ENCODE measurements around the gene FHIT.

The FHIT gene

GRCh38 chr3:60079076-60079475 is 1172.2 kb downstream of the FHIT start:
- Histone ChIP-seq H3K9me3 (ENCODE audit: control insufficient read depth, insufficient read depth, low read length) (peaks cover 9% of the 10 kb centered on the region), H3F3A (ENCODE audit: control insufficient read depth, insufficient read depth) (peaks cover 21% of the 10 kb centered on the region), H3K36me3 (ENCODE audit: control insufficient read depth, low read length) (peaks cover 11% of the 10 kb centered on the region), H3K27me3 (ENCODE audit: control insufficient read depth, low read length) (no peaks in the 10 kb centered on the region), H4K20me1 (ENCODE audit: control insufficient read depth, insufficient read depth, low read depth, low read length) (no peaks in the 10 kb centered on the region), H3K4me2 (ENCODE audit: low read length) (peak overlapping the region; percentile 79), H3K4me1 (ENCODE audit: control insufficient read depth, low read length) (peaks cover 81% of the 10 kb centered on the region), H3K9me2 (replicated peaks; ENCODE audit: control insufficient read depth, low read length) (no peaks in the 10 kb centered on the region), H3K79me2 (ENCODE audit: control insufficient read depth, low read length) (no peaks in the 10 kb centered on the region), H3K27ac (ENCODE audit: low read depth, low read length) (peak overlapping the region; percentile 92), H3K4me3 (ENCODE audit: low read length) (peak overlapping the region; percentile 62)
- TF ChIP-seq EZH2phosphoT487 (IDR thresholded peaks at IDR 0.05; ENCODE audit: borderline replicate concordance, low read length) (no peak), CTCF (IDR thresholded peaks at IDR 0.05; ENCODE audit: low read depth, low read length, poor library complexity, severe bottlenecking) (peak; percentile 52)

- peak overlapping the region; percentile 64 for H3K4me3 ChIP-seq (ENCODE audit: low read length)
- H3K27me3 ChIP-seq (ENCODE audit: control insufficient read depth, low read length) = no peaks in the 10 kb centered on the region
- no peaks in the 10 kb centered on the region for H3K79me2 ChIP-seq (ENCODE audit: control insufficient read depth, low read length)
- H3K9me2 ChIP-seq (replicated peaks; ENCODE audit: control insufficient read depth, low read length) = no peaks in the 10 kb centered on the region
- peak overlapping the region; percentile 42 for H3K27ac ChIP-seq (ENCODE audit: low read depth, low read length)
- no peaks in the 10 kb centered on the region for H3K36me3 ChIP-seq (ENCODE audit: control insufficient read depth, low read length)
- no peaks in the 10 kb centered on the region for H4K20me1 ChIP-seq (ENCODE audit: control insufficient read depth, insufficient read depth, low read depth, low read length)
- peak overlapping the region; percentile 71 for H3K4me2 ChIP-seq (ENCODE audit: low read length)
- TF ChIP-seq EZH2phosphoT487 (IDR thresholded peaks at IDR 0.05; ENCODE audit: borderline replicate concordance, low read length) (no peak), CTCF (IDR thresholded peaks at IDR 0.05; ENCODE audit: low read depth, low read length, poor library complexity, severe bottlenecking) (no peak)
- peaks cover 7% of the 10 kb centered on the region; the same call in 1 of the 2 replicates for H3K9me3 ChIP-seq (ENCODE audit: control insufficient read depth, insufficient read depth, low read length)
- H3K4me1 ChIP-seq (ENCODE audit: control insufficient read depth, low read length) = peaks cover 74% of the 10 kb centered on the region
- H3F3A ChIP-seq (ENCODE audit: control insufficient read depth, insufficient read depth) = peaks cover 20% of the 10 kb centered on the region
These were observed 1174.9 kb downstream of the FHIT start for GRCh38 chr3:60076331-60076730.

- H3K9me2 ChIP-seq (replicated peaks; ENCODE audit: control insufficient read depth, low read length) = no peaks in the 10 kb centered on the region
- H3K4me1 ChIP-seq (ENCODE audit: control insufficient read depth, low read length) = peaks cover 62% of the 10 kb centered on the region
- H3K27ac ChIP-seq (ENCODE audit: low read depth, low read length) = no peak overlapping the region
- no peak overlapping the region for H3K4me3 ChIP-seq (ENCODE audit: low read length)
- TF ChIP-seq EZH2phosphoT487 (IDR thresholded peaks at IDR 0.05; ENCODE audit: borderline replicate concordance, low read length) (no peak), CTCF (IDR thresholded peaks at IDR 0.05; ENCODE audit: low read depth, low read length, poor library complexity, severe bottlenecking) (no peak)
- no peaks in the 10 kb centered on the region for H3F3A ChIP-seq (ENCODE audit: control insufficient read depth, insufficient read depth)
- H4K20me1 ChIP-seq (ENCODE audit: control insufficient read depth, insufficient read depth, low read depth, low read length) = no peaks in the 10 kb centered on the region
- no peaks in the 10 kb centered on the region for H3K36me3 ChIP-seq (ENCODE audit: control insufficient read depth, low read length)
- H3K4me2 ChIP-seq (ENCODE audit: low read length) = no peak overlapping the region
- H3K79me2 ChIP-seq (ENCODE audit: control insufficient read depth, low read length) = no peaks in the 10 kb centered on the region
- no peaks in the 10 kb centered on the region for H3K27me3 ChIP-seq (ENCODE audit: control insufficient read depth, low read length)
- peaks cover 7% of the 10 kb centered on the region; the same call in 1 of the 2 replicates for H3K9me3 ChIP-seq (ENCODE audit: control insufficient read depth, insufficient read depth, low read length)
These were observed 1177.3 kb downstream of the FHIT start for GRCh38 chr3:60073942-60074341.
